ENCODE results near the gene REXO4. TPM values are rescaled to one million over a fixed set of nuclear protein-coding genes. Genes with fewer than 3 reads are reported as not detected.
A peak's percentile ranks its signal among the peaks of the same experiment; 100 is the strongest.

The REXO4 gene
- total RNA-seq, 3 donors from 2014 or later: 67.5 to 79.5 (median 79.3) TPM

DNA sequence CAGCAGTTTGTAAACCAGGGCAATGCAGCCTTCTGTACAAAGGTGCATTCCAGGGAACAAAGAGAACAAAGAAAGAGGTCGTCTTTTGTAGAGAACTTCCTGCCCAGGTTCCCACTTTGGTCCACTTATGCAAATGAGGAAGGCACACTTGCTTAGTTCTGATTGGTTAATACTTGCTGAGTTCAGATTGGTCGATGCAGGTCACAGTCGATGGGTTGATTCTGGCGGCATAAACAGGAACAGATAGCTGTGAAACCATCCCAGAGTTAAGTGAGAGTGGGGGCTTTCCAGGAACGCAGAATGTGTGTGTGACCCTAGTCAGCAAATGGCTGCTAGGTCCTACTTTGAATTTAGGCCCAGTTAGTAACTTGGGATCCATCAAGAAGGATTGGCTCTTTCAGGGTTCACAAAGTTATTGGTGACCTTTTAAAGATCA lies 2.6 kb upstream of the REXO4 start:
- H3K4me1 Mint-ChIP-seq (ENCODE audit: low read depth): peaks cover 41% of the 10 kb centered on the region
- peaks cover 2% of the 10 kb centered on the region for H3K36me3 Mint-ChIP-seq (ENCODE audit: insufficient read depth)
- peaks cover 8% of the 10 kb centered on the region for H3K27me3 Mint-ChIP-seq (ENCODE audit: low read depth)
- H3K9me3 Mint-ChIP-seq: no peaks in the 10 kb centered on the region
- DNase-seq: no peak
- H3K4me3 Mint-ChIP-seq: no peak overlapping the region
- no peak for ATAC-seq

GRCh38 chr9:133419005-133419404 lies 1.2 kb upstream of the REXO4 start:
- H3K4me1 Mint-ChIP-seq (ENCODE audit: low read depth): peaks cover 53% of the 10 kb centered on the region
- DNase-seq (no peak), ATAC-seq (no peak)
- H3K4me3 Mint-ChIP-seq: peak overlapping the region; percentile 94
- H3K27me3 Mint-ChIP-seq (ENCODE audit: low read depth): no peaks in the 10 kb centered on the region
- peaks cover 13% of the 10 kb centered on the region for H3K36me3 Mint-ChIP-seq (ENCODE audit: insufficient read depth)
- H3K9me3 Mint-ChIP-seq: no peaks in the 10 kb centered on the region

DNA sequence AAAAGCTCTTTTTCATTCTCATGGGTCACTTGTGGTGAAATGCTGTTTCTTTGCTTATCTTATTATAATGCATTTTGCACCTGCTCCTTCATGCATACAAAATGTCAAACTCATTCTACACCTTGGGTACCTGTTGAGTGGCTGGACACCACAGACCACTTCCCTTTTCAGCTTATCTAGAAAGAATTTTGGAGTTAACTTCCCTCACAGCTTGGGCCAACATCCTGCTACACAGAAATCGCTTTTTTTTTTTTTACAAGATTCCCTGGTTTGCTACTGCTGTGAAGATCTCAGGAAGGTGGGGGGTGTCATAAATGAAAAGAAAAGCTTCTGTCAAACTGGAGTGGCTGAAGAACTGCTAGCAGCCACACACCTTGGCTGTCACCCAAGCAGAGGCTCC lies 2.6 kb downstream of the REXO4 start:
- Mint-ChIP-seq H3K4me1 (ENCODE audit: low read depth) (peaks cover 45% of the 10 kb centered on the region), H3K27me3 (ENCODE audit: low read depth) (no peaks in the 10 kb centered on the region), H3K9me3 (no peaks in the 10 kb centered on the region), H3K36me3 (ENCODE audit: insufficient read depth) (peaks cover 33% of the 10 kb centered on the region), H3K4me3 (peak overlapping the region; percentile 94)
- ATAC-seq (no peak), DNase-seq (no peak)

GRCh38 chr9:133408042-133408441 lies 9.8 kb downstream of the REXO4 start:
- Mint-ChIP-seq H3K4me1 (ENCODE audit: low read depth) (peaks cover 9% of the 10 kb centered on the region), H3K27me3 (ENCODE audit: low read depth) (no peaks in the 10 kb centered on the region), H3K4me3 (no peak overlapping the region), H3K36me3 (ENCODE audit: insufficient read depth) (peaks cover 44% of the 10 kb centered on the region), H3K9me3 (no peaks in the 10 kb centered on the region)
- DNase-seq (no peak), ATAC-seq (no peak)

GRCh38 chr9:133406480-133407307 lies 11.1 kb downstream of the REXO4 start:
- H3K4me1 Mint-ChIP-seq (ENCODE audit: low read depth): peaks cover 9% of the 10 kb centered on the region
- ATAC-seq: peak; percentile 92 to 95
- H3K36me3 Mint-ChIP-seq (ENCODE audit: insufficient read depth): peaks cover 38% of the 10 kb centered on the region
- no peaks in the 10 kb centered on the region for H3K9me3 Mint-ChIP-seq
- H3K4me3 Mint-ChIP-seq: no peak overlapping the region
- H3K27me3 Mint-ChIP-seq (ENCODE audit: low read depth): no peaks in the 10 kb centered on the region
- DNase-seq: peak; percentile 80

- Mint-ChIP-seq H3K4me1 (ENCODE audit: low read depth) (peaks cover 9% of the 10 kb centered on the region), H3K4me3 (no peak overlapping the region), H3K27me3 (ENCODE audit: low read depth) (no peaks in the 10 kb centered on the region), H3K36me3 (ENCODE audit: insufficient read depth) (peaks cover 34% of the 10 kb centered on the region), H3K9me3 (no peaks in the 10 kb centered on the region)
- DNase-seq (no peak), ATAC-seq (no peak)
These were observed 12.0 kb downstream of the REXO4 start for GRCh38 chr9:133405508-133406438.

DNA sequence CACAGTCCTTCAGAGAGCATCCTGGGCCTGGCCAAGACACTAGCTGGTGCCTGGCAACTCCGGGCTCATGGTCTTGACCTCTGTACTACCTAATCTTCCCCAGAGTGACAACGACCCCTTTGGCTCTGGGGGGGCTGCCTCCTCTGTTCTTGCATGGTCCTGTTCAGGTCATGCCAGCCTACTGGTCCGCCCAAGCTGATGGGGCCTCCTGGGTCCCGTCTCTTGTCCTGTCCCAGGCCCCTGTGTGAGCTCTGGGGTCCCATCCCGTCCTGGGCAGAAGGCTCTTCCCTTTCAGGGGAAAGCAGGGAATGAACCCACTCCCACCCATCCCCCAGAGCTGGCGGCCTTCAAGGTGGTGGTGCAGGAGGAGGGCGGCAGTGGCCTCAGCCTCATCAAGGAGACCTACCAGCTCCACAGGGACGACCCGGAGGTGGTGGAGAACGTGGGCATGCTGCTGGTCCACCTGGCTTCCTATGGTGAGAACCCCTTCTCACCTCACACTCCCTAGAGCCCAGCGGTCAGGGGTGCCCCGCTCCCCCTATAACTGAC lies 13.3 kb downstream of the REXO4 start:
- H3K4me3 Mint-ChIP-seq: no peak overlapping the region
- no peaks in the 10 kb centered on the region for H3K27me3 Mint-ChIP-seq (ENCODE audit: low read depth)
- H3K36me3 Mint-ChIP-seq (ENCODE audit: insufficient read depth): peaks cover 22% of the 10 kb centered on the region
- H3K9me3 Mint-ChIP-seq: no peaks in the 10 kb centered on the region
- ATAC-seq (no peak), DNase-seq (no peak)
- peaks cover 9% of the 10 kb centered on the region for H3K4me1 Mint-ChIP-seq (ENCODE audit: low read depth)

GRCh38 chr9:133403766-133404453 lies 13.9 kb downstream of the REXO4 start:
- Mint-ChIP-seq H3K9me3 (no peaks in the 10 kb centered on the region), H3K27me3 (ENCODE audit: low read depth) (no peaks in the 10 kb centered on the region), H3K4me1 (ENCODE audit: low read depth) (peaks cover 9% of the 10 kb centered on the region), H3K36me3 (ENCODE audit: insufficient read depth) (peaks cover 22% of the 10 kb centered on the region), H3K4me3 (no peak overlapping the region)
- peak; percentile 62 for DNase-seq
- peak; percentile 38 to 39 for ATAC-seq

DNA sequence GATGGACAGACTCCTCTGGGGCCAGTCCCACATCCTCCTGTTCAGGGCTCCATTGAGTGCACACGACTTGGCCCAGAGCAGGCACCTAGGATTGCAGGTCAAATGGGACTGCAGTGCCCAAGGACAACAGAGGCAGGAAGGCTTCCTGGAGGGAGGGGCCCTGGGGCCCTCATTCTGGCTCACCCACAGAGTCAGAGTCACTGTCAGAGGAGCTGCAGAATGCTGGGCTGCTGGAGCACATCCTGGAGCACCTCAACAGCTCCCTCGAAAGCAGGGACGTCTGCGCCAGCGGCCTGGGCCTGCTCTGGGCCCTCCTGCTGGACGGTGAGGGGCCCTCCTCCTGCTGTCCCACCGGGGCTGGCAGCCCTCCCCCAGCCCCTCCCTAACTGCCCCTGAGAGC lies 15.1 kb downstream of the REXO4 start:
- ATAC-seq (no peak), DNase-seq (no peak)
- H3K36me3 Mint-ChIP-seq (ENCODE audit: insufficient read depth): peaks cover 17% of the 10 kb centered on the region
- H3K4me1 Mint-ChIP-seq (ENCODE audit: low read depth): peaks cover 8% of the 10 kb centered on the region
- H3K27me3 Mint-ChIP-seq (ENCODE audit: low read depth): no peaks in the 10 kb centered on the region
- H3K4me3 Mint-ChIP-seq: no peak overlapping the region
- H3K9me3 Mint-ChIP-seq: no peaks in the 10 kb centered on the region

DNA sequence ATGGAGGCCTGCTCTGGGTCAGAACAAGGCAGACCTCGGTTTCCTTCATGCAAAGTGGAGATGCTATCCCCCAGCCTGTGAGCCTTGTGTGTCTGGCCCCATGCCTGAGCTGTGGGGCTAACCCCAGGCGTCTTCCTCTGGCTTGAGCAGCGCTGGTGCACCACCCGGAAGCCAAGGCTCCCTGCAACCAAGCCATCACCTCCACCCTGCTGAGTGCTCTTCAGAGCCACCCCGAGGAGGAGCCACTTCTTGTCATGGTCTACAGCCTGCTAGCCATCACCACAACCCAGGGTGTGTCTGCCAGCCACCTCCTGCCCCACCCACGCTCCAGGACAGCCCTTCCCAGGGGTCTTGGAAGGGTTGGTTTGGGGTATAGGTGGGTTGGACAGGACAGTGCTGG lies 16.2 kb downstream of the REXO4 start:
- Mint-ChIP-seq H3K4me3 (no peak overlapping the region), H3K4me1 (ENCODE audit: low read depth) (no peaks in the 10 kb centered on the region), H3K9me3 (no peaks in the 10 kb centered on the region), H3K27me3 (ENCODE audit: low read depth) (no peaks in the 10 kb centered on the region), H3K36me3 (ENCODE audit: insufficient read depth) (peaks cover 9% of the 10 kb centered on the region)
- no peak for DNase-seq
- no peak for ATAC-seq

GRCh38 chr9:133400292-133400691 lies 17.5 kb downstream of the REXO4 start:
- no peak overlapping the region for H3K4me3 Mint-ChIP-seq
- peaks cover under 1% of the 10 kb centered on the region for H3K36me3 Mint-ChIP-seq (ENCODE audit: insufficient read depth)
- no peaks in the 10 kb centered on the region for H3K9me3 Mint-ChIP-seq
- no peaks in the 10 kb centered on the region for H3K4me1 Mint-ChIP-seq (ENCODE audit: low read depth)
- ATAC-seq (no peak), DNase-seq (no peak)
- no peaks in the 10 kb centered on the region for H3K27me3 Mint-ChIP-seq (ENCODE audit: low read depth)

GRCh38 chr9:133397895-133398294 lies 19.9 kb downstream of the REXO4 start:
- ATAC-seq: no peak
- peaks cover 5% of the 10 kb centered on the region for H3K27me3 Mint-ChIP-seq (ENCODE audit: low read depth)
- no peaks in the 10 kb centered on the region for H3K36me3 Mint-ChIP-seq (ENCODE audit: insufficient read depth)
- DNase-seq: no peak
- H3K9me3 Mint-ChIP-seq: no peaks in the 10 kb centered on the region
- H3K4me3 Mint-ChIP-seq: no peak overlapping the region
- no peaks in the 10 kb centered on the region for H3K4me1 Mint-ChIP-seq (ENCODE audit: low read depth)

DNA sequence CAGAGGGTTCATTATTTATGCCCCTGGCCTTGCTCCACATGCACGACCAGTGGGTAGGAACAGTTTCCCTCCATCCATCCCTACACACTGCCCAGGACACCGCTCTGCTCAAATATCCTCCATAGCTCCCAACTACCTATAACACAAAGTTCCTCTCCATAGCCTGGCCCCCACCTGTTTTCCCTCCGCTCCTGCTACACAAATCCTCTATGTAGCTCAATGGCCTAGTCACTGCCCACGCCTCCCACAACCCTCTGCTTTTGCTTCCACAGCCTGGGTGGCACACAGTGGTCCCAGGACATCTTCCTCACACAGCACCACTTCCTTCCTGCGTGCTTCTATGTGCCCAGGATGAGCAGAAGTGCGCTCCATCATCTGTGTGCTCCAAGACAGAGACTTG lies 20.4 kb downstream of the REXO4 start:
- ATAC-seq (no peak), DNase-seq (no peak)
- no peaks in the 10 kb centered on the region for H3K36me3 Mint-ChIP-seq (ENCODE audit: insufficient read depth)
- H3K4me1 Mint-ChIP-seq (ENCODE audit: low read depth): no peaks in the 10 kb centered on the region
- H3K27me3 Mint-ChIP-seq (ENCODE audit: low read depth): peaks cover 5% of the 10 kb centered on the region
- H3K4me3 Mint-ChIP-seq: no peak overlapping the region
- no peaks in the 10 kb centered on the region for H3K9me3 Mint-ChIP-seq

- Mint-ChIP-seq H3K9me3 (no peaks in the 10 kb centered on the region), H3K4me3 (no peak overlapping the region), H3K27me3 (ENCODE audit: low read depth) (peaks cover 5% of the 10 kb centered on the region), H3K36me3 (ENCODE audit: insufficient read depth) (no peaks in the 10 kb centered on the region), H3K4me1 (ENCODE audit: low read depth) (no peaks in the 10 kb centered on the region)
- DNase-seq (no peak), ATAC-seq (no peak)
These were observed 20.9 kb downstream of the REXO4 start for GRCh38 chr9:133396952-133397351.

All from activated T-cell treated with anti-CD3 and anti-CD28 coated beads, Interleukin-2, amount 50 U/mL, for 4 hours (primary cell).